Measurements from ENCODE around the gene JSRP1.

DNA sequence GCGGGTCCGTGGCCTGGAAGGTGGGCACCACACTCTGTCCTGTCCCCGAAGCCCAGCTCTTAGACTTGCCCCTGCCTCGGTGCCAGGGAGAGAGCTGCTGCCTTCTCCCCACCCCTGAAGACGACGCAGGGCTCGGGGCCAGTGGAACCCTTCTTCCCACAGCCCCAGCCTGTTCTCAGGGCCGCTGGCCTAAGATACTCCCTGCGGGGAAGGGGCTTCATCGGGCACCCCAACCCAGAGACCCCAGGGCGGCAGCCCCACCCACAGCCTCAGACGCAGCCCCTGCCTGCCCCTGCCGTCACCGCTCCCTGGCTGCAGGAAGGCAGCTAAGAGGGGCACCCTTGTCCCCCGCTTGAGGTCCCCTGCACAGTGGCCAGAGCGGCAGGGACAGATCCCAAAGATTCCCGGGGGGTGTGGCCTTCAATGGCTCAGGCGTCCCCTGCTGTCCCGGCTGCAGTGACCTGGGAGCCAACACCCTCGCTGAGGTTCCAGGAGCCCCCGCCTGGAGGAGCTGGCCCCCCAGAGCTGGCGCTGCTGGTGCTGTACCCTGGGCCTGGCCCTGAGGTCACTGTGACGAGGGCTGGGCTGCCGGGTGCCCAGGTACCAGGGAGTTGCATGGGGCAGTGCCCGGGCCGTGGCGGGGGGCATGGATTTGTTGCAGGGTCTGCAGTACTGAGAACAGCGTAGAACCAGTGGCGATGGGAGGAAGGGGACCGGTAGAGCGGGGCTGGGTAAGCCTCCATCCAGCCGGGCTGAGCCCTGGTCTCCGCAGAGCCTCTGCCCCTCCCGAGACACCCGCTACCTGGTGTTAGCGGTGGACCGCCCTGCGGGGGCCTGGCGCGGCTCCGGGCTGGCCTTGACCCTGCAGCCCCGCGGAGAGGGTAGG is 6.1 kb downstream of the JSRP1 start:
- TF ChIP-seq POLR2A (IDR thresholded peaks at IDR 0.05; ENCODE audit: low read depth, low read length) (no peak), POU2F2 (IDR thresholded peaks at IDR 0.05; ENCODE audit: low read depth, low read length) (peak; percentile 35; the same call in 1 of the 2 replicates)

Measured in GM12891 (cell line).